Measurements from ENCODE around the gene TBC1D17. TPM values are rescaled to one million over a fixed set of nuclear protein-coding genes. Genes with fewer than 3 reads are reported as not detected.

The TBC1D17 gene
- total RNA-seq, 2 experiments from 2014 or later = 42.3 to 47.6 TPM

DNA sequence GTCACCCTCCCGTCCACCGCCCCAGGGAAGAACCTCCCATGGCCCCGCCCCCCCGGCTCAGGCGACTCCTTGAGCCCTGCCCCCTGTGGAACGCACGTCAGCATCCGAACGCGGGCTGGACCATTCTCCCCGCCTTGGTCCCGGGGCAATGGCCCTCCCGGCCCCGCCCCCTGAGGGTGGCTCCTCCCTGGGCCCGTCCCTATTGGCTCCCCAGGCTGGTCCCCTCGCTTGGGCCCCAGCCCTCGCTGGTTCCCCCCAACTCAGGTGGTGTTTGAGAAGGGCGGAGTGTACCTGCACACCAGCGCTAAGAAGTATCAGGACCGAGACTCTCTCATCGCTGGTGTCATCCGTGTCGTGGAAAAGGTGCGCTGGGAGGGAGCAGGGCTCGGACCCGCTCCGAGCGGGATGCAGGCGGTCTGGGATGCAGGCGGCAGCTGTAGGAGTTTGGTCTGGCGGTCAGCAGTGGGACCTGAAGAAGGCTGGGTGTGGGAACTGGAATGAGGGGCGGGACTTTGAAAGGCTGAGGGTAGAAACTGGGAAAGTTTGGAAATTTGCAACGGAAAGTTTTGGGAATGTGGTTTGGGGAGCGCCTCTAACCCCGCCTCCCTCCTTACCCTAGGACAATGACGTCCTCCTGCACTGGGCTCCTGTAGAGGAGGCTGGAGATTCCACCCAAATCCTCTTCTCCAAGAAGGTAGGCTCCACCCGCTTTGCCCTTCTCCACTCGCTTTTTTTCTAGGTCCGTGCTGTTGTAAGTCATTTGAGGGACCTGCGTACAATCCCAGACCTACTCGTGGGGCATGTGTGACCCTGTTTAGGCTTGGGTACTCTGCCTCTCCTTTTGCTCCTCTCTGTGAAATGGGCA, 609 bp downstream of the TBC1D17 start:
- no peak overlapping the region for H3K4me3 Mint-ChIP-seq
- no peaks in the 10 kb centered on the region for H3K9me3 Mint-ChIP-seq
- peaks cover 39% of the 10 kb centered on the region for H3K36me3 Mint-ChIP-seq (ENCODE audit: low read depth)
- no peak overlapping the region for H3K27ac Mint-ChIP-seq
- DNase-seq = peak; percentile 99
- H3K27me3 Mint-ChIP-seq = no peaks in the 10 kb centered on the region
- peaks cover 31% of the 10 kb centered on the region for H3K4me1 Mint-ChIP-seq
- POLR2A ChIA-PET = interaction anchor here (1.0 to 3.4 kb wide), 13 partner anchors 8 to 379 kb away, joined by 3 to 39 read pairs (median 8); partner anchors contain the start of genes ATF5, FUZ, IL4I1 and MED25
- CTCF ChIA-PET = interaction anchor here (1.0 kb wide), 1 partner anchor 10 kb away, joined by 3 read pairs; the partner anchor contains the start of gene PNKP

DNA sequence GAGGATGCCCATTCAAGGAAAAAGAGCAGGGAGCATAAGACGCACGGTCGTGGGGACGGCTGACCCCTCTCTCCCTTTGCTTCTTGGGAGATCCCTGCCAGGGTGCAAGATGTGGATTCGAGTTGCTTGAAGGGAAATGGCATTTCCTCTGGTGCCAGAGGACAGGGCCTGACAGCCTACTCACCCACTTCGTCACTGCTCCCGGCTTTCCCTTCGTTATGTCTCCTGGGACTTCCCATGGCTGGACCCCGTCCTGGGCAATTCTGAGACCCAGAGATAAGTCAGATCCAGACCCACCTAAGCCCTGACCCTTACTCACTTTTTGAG, 1.2 kb downstream of the TBC1D17 start:
- H3K9me3 Mint-ChIP-seq = no peaks in the 10 kb centered on the region
- H3K4me1 Mint-ChIP-seq = peaks cover 31% of the 10 kb centered on the region
- no peak overlapping the region for H3K27ac Mint-ChIP-seq
- peaks cover 45% of the 10 kb centered on the region for H3K36me3 Mint-ChIP-seq (ENCODE audit: low read depth)
- ChIA-PET POLR2A (interaction anchor here (1.8 kb wide), 1 partner anchor 49 kb away, joined by 4 read pairs; no protein-coding TSS in a partner anchor), CTCF (no interaction called here)
- no peak for DNase-seq
- no peaks in the 10 kb centered on the region for H3K27me3 Mint-ChIP-seq
- H3K4me3 Mint-ChIP-seq = no peak overlapping the region

DNA sequence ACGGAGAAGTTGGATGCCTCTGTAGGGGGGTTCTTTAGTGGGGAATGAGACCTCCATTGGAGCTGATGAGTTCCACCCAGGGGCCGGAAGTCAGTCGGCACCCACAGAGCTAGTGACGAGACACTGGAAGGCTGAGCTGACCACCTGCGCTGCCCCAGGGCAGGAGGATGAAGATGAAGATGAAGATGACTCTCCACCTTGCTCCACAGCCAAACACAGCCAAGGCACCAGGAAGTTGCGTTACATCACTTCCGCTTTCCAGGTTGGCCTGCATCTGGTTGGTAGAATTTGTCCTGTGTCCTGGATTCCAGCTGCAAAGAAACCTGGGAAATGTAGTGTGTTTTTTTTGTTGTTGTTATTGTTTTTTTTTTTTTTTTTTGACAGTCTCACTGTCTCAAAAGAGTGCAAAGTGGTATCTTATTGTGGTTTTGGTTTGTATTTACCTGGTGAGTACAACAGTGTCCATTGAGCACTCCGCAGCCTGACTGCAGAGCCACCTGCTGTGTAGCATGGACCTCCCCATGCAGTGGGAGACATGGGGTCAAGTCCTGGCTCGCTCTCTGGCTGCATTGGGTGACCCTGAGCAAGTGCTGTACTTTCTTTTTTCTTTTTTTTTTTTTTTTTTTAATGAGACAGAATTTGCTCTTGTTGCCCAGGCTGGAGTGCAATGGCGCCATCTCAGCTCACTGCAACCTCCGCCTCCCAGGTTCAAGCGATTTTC, 1.9 kb downstream of the TBC1D17 start:
- ChIA-PET CTCF (no interaction called here), POLR2A (interaction anchor here (1.8 kb wide), 1 partner anchor 48 kb away, joined by 4 read pairs; no protein-coding TSS in a partner anchor)
- no peaks in the 10 kb centered on the region for H3K9me3 Mint-ChIP-seq
- no peaks in the 10 kb centered on the region for H3K27me3 Mint-ChIP-seq
- no peak for DNase-seq
- H3K36me3 Mint-ChIP-seq (ENCODE audit: low read depth) = peaks cover 48% of the 10 kb centered on the region
- no peak overlapping the region for H3K4me3 Mint-ChIP-seq
- no peak overlapping the region for H3K27ac Mint-ChIP-seq
- peaks cover 29% of the 10 kb centered on the region for H3K4me1 Mint-ChIP-seq

DNA sequence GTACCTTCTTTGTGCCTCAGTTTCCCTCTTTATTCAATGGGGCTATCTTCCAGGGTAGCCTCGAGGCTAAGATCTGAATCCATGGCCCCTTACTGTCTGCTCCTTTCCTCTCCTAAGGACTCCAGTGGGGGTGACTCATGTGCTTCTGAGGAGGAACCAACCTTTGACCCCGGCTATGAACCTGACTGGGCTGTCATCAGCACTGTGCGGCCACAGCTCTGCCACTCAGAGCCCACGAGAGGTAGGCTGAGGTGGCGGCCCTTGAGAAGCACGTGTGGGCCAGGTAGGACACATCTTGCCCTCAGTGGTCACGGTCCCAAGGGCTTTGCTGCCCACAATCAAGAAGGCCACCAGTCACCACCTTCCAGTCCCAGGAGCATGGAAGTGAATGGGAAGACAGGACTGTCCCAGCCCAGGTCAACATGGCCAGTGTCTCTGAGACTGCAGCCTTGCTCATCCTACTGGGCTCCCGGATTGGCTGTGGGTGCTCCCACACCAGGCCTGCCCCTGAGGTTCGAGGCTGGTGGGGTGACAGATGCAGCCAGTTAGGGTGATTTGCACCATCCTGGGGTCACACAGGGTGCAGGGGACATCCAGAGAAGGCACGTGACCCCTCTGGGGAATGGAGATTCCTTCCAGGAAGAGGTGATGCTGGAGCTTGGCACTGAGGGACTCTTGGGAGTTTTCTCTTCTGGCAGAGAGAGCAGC, 2.8 kb downstream of the TBC1D17 start:
- H3K36me3 Mint-ChIP-seq (ENCODE audit: low read depth) = peaks cover 52% of the 10 kb centered on the region

DNA sequence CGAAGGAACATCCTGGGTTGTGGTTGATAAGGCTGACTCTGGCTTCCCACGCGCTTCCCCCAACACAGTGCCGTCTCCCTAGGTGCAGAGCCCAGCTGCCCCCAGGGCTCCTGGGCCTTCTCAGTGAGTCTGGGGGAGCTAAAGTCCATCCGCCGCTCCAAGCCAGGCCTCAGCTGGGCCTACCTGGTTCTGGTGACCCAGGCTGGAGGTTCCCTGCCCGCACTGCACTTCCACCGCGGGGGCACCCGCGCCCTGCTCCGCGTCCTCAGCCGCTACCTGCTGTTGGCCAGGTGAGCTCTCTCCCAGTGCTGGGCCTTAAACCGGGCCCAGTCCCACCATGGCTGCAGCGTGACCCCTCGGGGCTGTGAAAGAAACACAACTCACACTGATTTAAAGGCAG, 3.7 kb downstream of the TBC1D17 start:
- Mint-ChIP-seq H3K4me1 (peaks cover 18% of the 10 kb centered on the region), H3K36me3 (ENCODE audit: low read depth) (peaks cover 53% of the 10 kb centered on the region), H3K27ac (no peak overlapping the region), H3K4me3 (no peak overlapping the region), H3K27me3 (no peaks in the 10 kb centered on the region), H3K9me3 (no peaks in the 10 kb centered on the region)
- ChIA-PET CTCF (no interaction called here), POLR2A (interaction anchor here (0.7 to 2.2 kb wide), 7 partner anchors 9 to 68 kb away, joined by 3 to 9 read pairs (median 3); partner anchors contain the start of genes ATF5, FUZ, IL4I1 and NUP62)
- no peak for DNase-seq

More for the DNA sequence above, 2.8 kb downstream of the TBC1D17 start:
- DNase-seq = no peak
- no peak overlapping the region for H3K4me3 Mint-ChIP-seq
- H3K9me3 Mint-ChIP-seq = no peaks in the 10 kb centered on the region
- H3K27me3 Mint-ChIP-seq = no peaks in the 10 kb centered on the region
- POLR2A ChIA-PET = interaction anchor here (1.8 kb wide), 1 partner anchor 47 kb away, joined by 4 read pairs; no protein-coding TSS in a partner anchor
- peaks cover 22% of the 10 kb centered on the region for H3K4me1 Mint-ChIP-seq
- CTCF ChIA-PET = no interaction called here
- H3K27ac Mint-ChIP-seq = no peak overlapping the region

DNA sequence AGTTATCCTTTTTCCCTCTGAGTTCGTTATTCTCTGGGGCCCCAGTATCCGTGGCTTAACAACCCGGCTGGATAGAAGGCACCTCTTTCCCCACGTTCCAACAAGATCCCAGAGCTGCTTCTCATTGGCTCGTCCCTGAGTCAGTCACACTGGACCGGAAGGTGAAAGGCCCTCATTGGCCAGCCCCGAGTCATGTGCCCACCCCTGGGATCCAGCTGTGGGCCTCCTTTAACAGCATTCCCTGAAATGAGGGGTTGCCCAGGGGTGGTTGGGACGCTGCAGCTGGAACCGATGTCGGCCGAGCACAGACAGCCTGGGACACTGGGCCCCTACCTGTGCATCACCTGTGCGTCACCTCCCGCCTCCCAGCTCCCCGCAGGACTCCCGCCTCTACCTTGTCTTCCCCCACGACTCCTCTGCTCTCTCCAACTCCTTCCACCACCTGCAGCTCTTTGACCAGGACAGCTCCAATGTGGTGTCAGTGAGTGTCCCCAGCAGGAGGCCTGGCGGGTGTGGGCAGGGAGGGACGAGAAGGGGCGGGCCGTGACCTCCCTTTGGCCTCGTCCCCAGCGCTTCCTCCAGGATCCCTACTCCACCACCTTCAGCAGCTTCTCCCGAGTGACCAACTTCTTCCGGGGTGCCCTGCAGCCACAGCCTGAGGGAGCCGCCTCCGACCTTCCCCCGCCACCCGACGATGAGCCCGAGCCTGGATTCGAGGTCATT, 4.3 kb downstream of the TBC1D17 start:
- Mint-ChIP-seq H3K36me3 (ENCODE audit: low read depth) (peaks cover 53% of the 10 kb centered on the region), H3K9me3 (no peaks in the 10 kb centered on the region), H3K4me3 (no peak overlapping the region), H3K27ac (no peak overlapping the region), H3K27me3 (no peaks in the 10 kb centered on the region), H3K4me1 (peaks cover 20% of the 10 kb centered on the region)
- POLR2A ChIA-PET = interaction anchor here (0.7 to 2.2 kb wide), 7 partner anchors 8 to 69 kb away, joined by 3 to 9 read pairs (median 3); partner anchors contain the start of genes ATF5, FUZ, IL4I1 and NUP62
- DNase-seq = no peak
- CTCF ChIA-PET = no interaction called here

DNA sequence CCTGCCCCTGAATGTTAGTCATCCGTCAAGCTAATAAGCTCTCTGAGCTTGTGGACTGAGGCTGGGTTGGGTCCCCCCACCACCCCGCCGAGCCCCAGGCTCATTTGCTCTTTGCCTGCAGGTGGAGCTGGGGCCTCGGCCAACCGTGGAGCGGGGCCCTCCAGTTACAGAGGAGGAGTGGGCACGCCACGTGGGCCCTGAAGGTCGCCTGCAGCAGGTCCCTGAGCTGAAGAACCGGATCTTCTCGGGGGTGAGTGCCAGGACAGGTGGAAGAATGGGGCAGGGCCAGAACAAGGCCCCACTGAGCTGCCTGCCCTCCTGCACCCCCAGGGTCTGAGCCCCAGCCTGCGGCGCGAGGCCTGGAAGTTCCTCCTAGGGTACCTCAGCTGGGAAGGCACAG, 5.1 kb downstream of the TBC1D17 start:
- CTCF ChIA-PET = no interaction called here
- POLR2A ChIA-PET = interaction anchor here (1.9 to 2.2 kb wide), 2 partner anchors 46 to 69 kb away, joined by 5 to 9 read pairs; partner anchors contain the start of genes ATF5, FUZ and NUP62
- Mint-ChIP-seq H3K27me3 (no peaks in the 10 kb centered on the region), H3K27ac (no peak overlapping the region), H3K4me1 (peaks cover 20% of the 10 kb centered on the region), H3K36me3 (ENCODE audit: low read depth) (peaks cover 53% of the 10 kb centered on the region), H3K4me3 (no peak overlapping the region), H3K9me3 (no peaks in the 10 kb centered on the region)
- no peak for DNase-seq

DNA sequence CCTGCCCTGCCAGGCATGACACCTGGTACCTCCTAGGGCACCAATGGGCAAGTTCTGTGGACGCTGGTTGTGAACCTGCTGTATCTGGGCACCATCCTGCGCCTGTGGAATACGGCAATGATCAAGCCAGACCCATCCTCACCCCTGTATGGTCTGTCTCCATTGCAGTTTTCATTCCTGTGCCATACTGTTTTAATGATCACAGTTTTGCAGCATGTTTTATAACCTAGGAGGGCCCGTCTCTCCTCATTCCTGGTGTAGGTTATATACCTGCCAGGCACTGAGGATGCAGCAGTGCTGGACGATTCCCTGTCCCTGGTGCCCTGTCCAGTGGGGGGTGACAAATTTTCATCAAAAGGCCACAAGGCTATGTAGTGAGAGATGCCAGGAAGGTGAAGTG, 5.6 kb downstream of the TBC1D17 start:
- Mint-ChIP-seq H3K27ac (no peak overlapping the region), H3K27me3 (no peaks in the 10 kb centered on the region), H3K9me3 (no peaks in the 10 kb centered on the region), H3K4me1 (peaks cover 17% of the 10 kb centered on the region), H3K4me3 (no peak overlapping the region), H3K36me3 (ENCODE audit: low read depth) (peaks cover 51% of the 10 kb centered on the region)
- ChIA-PET POLR2A (interaction anchor here (1.2 to 2.2 kb wide), 2 partner anchors 45 kb away, joined by 3 to 9 read pairs; partner anchors contain the start of genes ATF5 and NUP62), CTCF (no interaction called here)
- no peak for DNase-seq

DNA sequence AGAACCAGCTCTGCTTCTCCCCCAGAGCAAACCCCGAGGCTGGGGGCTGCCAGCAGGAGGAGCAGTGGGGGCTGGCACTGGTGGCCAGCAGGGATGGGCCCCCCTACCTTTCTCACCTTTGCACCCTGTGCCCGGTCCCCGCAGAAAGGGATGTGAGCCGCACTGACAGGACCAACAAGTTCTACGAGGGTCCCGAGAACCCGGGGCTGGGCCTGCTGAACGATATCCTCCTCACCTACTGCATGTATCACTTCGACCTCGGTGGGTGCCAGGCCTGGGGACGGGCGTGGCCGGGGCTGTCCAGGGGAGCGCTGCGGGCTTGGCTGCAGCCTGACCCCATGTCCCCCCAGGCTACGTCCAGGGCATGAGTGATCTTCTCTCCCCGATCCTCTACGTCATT, 6.6 kb downstream of the TBC1D17 start:
- POLR2A ChIA-PET = interaction anchor here (0.9 to 1.2 kb wide), 2 partner anchors 44 to 46 kb away, joined by 3 read pairs; no protein-coding TSS in a partner anchor

DNA sequence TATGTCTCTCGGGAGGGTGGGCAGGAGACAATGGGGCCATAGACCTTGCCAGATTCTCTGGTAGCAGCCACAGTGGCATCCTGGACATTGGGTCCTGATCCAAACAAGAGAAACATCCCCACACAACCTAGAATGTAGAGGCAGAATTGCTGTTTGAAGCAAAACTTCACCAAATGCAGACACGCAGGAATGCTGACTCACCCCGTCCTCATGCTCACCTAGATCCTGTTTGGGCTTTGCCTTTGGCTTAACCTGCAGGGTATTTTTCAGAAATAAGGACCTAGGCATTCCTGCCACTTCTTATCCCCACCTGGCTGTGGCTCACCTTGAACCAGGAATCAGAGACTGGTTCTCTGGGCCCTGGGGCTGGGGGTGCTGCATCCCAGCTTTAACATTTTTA, 7.3 kb downstream of the TBC1D17 start:
- Mint-ChIP-seq H3K27me3 (no peaks in the 10 kb centered on the region), H3K4me1 (peaks cover 9% of the 10 kb centered on the region), H3K27ac (no peak overlapping the region), H3K36me3 (ENCODE audit: low read depth) (peaks cover 44% of the 10 kb centered on the region), H3K4me3 (no peak overlapping the region), H3K9me3 (no peaks in the 10 kb centered on the region)
- DNase-seq = no peak
- ChIA-PET POLR2A (no interaction called here), CTCF (no interaction called here)

More for the DNA sequence above, 6.6 kb downstream of the TBC1D17 start:
- H3K27me3 Mint-ChIP-seq = no peaks in the 10 kb centered on the region
- H3K4me1 Mint-ChIP-seq = peaks cover 9% of the 10 kb centered on the region
- H3K36me3 Mint-ChIP-seq (ENCODE audit: low read depth) = peaks cover 46% of the 10 kb centered on the region
- DNase-seq = no peak
- H3K27ac Mint-ChIP-seq = no peak overlapping the region
- H3K9me3 Mint-ChIP-seq = no peaks in the 10 kb centered on the region
- H3K4me3 Mint-ChIP-seq = no peak overlapping the region
- CTCF ChIA-PET = no interaction called here

DNA sequence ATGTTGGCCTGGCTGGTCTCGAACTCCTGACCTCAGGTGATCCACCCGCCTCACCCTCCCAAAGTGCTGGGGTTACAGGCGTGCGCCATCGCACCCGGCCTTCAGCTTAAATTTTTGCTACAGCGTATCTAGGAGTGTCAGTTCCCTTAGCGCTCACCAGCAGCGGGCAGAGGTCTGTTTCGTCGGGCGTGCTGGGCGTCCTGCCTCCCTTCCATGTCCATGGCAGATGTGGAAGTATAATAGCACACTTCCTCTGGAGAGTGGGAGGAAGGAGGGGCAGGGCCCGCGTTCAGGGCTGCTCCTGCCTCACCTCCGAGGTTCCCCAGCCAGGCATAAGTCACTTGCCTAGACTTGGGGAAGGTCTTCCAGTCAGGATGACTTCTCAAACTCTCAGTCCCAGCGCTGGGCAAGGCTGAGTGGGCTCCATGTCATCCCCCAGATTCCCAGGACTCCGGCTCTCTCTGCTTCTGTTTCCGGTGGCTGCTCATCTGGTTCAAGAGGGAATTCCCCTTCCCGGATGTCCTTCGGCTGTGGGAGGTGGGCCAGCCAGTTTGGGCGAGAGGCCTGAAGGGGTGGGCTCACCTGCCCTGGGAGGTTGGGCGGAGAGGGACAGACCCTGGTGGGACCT, 9.6 kb downstream of the TBC1D17 start:
- ChIA-PET CTCF (interaction anchor here (1.5 kb wide), 1 partner anchor 18 kb away, joined by 3 read pairs; no protein-coding TSS in a partner anchor), POLR2A (interaction anchor here (1.1 to 1.9 kb wide), 4 partner anchors 9 to 41 kb away, joined by 3 to 6 read pairs (median 5); partner anchors contain the start of genes AKT1S1, ATF5, IL4I1 and PTOV1)
- Mint-ChIP-seq H3K4me1 (peaks cover 18% of the 10 kb centered on the region), H3K27ac (no peak overlapping the region), H3K27me3 (no peaks in the 10 kb centered on the region), H3K4me3 (no peak overlapping the region), H3K9me3 (no peaks in the 10 kb centered on the region), H3K36me3 (ENCODE audit: low read depth) (peaks cover 26% of the 10 kb centered on the region)
- no peak for DNase-seq
